NOMO-1 treated with dmso at 0.1 percent for 144 hours (cell line): ENCODE measurements around the gene KLHL29.

Source experiments
- DNase-seq: peaks from one replicate; lab custom pipeline; 2025; ENCODE audit not compliant: unreplicated experiment; lab: John Stamatoyannopoulos, UW

The KLHL29 gene

DNA sequence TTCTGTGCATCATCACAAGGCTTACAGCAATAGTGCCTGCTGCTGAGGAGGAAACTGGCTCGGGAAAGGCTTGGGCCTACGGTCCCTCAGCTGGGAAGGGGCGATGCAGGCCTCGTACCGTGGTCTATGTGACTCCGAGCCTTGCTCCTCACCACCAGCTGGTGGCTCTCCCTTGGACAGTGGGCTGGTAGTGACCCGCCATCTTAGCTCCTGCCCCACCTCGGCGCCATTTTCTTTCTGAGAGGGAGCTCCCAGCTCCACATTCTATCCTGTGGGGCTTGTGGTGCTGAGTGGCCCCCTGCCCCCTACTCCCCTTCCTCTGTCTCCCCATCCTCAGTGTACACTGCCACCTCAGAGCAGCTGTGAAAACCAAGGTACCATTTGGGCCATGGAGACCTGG is 255.7 kb downstream of the KLHL29 start:
- no peak for DNase-seq

DNA sequence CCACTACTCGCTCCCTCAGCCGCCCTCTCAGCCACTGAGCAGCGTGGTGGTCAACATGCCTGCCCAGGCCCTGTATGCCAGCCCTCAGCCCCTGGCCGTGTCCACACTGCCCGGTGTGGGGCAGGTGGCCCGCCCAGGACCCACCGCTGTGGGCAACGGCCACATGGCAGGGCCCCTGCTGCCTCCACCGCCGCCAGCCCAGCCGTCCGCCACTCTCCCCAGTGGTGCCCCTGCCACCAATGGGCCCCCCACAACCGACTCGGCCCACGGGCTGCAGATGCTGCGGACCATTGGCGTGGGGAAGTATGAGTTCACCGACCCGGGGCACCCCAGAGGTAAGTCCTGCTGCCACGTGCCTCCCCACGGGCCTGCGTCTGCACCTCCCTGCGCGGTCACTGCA is 257.5 kb downstream of the KLHL29 start:
- DNase-seq, result no peak

DNA sequence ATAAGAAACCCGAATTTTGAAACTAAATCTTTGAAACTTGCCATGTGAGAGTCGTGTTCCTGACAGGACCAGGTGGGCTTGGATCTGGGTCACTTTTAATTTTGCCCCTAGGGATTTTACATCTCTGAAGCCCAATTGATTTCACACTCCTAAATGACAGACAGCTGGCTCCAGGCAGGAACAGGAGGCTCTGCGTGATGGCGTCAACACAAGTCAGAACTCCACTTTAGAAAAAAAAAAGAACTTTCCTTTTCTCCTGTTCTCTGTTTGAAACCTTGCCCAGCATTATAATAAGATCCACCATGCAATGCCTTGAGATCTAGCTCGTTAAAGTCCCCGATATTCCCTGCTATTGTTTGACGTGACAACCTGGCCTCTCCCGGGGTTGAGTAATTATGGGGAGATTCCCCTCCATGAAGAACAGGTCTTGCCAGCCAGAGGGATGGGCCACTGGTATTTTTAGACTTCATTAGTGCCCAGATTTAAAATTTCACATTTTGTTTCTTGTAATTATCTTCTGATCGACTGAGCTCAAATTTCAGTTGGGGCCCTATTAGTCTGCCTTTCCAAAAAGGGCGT is 260.3 kb downstream of the KLHL29 start:
- DNase-seq, result no peak

DNA sequence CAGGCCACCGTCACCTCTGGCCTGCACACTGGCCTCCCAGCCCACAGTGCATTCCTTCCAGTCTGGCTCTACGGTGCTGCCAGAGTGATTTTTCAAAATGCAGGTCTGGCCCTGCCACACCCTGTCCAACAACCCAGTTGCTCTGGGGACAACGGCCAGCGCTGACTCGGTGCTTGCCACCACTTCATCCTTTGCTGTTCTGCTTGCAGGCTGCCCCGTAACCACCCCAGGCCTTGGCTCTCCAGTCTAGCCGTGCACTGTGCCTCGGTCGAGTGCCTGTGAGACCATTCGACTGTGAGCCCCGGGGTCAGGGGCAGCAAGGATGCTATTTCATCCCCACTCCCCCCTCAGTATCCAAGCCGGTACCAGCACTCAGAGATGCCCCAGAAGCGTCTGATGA is 262.6 kb downstream of the KLHL29 start:
- DNase-seq, result no peak

DNA sequence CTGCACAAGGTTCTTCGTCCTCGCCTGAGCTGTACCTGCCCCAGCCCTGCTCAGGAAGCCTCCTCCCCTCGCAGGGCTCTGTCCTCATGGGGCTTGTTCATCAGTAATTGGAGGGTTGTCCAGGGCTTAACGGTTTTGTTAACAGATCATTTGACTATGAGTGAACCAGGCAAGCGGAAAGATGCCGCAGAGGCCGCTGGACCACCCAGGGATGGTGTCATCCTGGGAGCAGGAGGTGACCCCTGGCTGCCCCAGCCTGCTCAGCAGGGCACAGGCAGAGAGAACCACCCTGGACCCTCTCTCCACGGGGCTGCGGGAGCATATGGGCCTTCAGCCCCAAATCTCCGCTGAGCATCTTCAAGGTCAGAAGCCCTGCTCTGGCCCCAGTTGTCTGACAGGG is 264.3 kb downstream of the KLHL29 start:
- no peak for DNase-seq

DNA sequence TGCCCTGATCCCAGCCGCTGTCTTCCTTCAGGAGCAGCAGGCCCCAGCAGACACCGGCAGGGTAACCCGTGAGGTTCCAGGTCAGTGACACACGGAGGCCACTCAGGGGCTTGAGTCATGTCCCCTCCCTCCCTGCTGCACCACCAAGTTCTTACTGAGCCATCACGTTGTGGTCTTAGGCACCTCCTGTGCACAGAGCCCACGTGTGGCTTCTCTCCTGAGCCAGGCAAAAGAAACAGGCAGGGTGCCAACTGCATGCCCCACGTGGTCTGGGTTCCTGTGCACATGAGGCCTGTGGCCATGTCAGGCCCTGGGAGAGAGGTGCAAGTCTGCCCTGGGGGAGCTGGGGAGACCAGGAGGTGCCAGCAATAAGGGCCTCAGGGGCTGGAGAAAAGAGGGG is 264.8 kb downstream of the KLHL29 start:
- no peak for DNase-seq

DNA sequence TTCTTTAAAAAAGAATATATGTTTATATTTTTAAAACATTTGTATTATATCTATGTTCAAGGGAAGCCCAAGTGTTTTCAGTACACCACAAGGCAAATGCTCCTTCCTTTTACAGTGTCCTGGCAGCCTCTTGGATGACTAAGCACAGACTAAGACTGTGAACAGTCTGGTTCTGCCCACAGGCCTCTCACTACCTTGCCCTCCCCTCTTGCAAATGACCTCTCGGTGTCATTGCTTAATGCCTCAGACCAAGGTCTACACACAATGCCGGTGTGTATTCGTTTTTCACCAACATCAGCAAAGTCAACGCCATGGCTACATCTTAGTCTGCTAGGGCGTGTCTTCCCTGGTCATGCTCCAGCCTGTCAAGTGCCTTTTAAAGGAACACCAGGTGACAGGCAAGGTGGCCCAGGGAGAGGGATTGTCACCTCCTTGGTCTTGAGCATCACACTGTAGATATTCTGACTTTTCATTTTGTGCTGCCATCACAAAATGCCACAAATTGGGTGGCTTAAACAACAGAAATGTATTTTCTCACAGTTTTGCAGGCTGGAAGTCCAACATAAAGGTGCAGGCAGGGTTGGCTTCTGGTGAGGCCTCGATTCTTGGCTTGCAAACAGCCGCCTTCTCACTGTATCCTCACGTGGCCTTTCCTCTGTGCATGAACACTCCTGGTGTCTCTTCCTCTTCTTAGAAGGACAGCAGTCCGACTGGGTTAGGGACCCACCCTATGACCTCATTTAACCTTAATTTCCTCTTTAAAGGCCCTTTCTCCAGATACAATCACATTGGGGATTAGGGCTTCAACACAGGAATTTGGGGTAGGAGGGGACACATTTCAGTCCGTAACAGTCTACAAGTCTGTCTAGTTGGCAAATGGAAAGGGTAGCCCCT is 266.5 kb downstream of the KLHL29 start:
- DNase-seq, result no peak

DNA sequence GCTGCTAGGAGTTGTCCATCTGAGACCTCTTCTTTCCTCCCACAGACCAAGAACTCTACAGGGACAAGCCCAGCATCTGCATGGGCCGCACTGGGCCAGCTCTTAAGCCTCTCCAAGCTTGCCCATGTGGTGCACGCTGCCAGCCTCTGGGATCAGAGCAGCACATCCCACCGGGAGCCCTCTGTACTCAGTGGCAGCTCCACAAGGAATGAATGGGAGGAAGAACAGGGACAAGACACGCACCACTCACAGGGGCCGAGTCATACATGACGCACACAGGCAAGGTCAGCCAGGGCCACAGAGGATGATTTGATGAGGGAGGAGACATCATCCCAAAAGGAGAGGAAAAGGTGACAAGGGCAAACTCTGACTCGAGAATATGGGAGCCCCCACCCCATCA is 268.3 kb downstream of the KLHL29 start:
- DNase-seq, result no peak

DNA sequence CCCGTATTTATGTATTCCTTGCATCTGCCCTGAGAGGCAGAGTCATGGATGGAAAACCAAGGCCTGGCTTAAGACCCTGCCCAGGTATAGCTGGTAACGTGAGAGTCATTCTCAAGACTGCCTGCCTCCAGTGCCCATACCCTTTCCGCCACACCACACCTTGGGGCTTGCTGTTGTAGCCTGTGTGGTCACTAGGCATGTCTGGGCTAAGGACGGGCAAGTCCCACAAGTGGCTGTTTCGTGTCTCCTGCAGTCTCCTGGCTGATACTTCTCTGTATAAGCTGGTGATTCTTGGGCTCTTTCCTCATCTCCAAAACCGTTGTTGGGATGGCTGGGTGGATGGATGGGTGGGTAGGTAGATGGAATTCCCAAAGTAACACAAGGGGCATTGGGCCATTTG is 269.8 kb downstream of the KLHL29 start:
- no peak for DNase-seq

DNA sequence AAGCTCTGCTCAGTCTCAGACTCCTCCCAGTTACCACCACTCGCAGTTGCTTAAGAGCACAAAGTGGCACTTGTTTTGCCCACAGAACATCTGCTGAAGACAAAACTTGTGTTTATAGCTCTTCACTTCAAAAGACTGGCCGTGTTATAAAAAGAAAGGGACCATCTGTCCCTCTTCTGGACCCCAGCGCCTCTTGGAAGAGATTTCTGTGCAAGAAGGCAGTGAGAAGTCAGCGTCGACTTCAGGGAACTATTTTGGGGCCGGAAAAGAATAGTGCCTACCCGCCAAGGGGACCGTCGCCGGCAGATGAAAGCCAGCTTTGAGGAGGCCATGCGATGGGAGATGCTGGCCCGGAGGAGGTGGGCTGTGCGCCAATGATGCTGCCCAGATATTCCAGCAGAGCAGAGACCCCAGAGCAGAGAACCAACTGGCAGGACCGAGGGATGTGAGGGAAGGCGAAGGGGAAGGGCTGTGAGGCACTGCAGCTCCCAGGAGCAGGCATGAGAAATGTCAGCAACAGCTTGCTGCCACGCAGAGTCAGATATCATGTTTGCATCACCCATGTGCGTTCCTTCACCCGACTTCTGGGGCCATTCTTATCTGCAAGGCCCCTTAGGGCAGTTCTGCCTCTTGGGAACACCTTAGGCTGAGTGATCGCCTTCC is 271.1 kb downstream of the KLHL29 start:
- DNase-seq, result no peak

DNA sequence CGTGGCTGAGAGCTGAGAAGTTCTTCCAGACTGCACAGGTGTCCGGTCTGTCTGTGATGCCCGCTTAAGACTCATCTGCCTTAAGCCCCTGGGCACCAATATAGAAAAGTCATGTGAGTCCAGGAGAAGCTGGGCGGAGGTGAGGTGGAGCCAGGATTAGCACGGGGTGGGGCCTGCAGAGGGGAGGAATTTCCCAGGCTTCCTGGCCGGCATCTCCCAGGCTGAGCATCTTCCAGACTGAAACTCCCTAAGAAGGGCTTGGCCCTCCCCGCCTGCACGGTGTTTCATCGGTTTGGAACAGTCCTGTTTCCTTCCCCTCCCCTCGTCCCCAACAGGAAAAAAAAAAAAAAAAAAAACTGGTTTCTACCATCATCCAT is 271.6 kb downstream of the KLHL29 start:
- no peak for DNase-seq

DNA sequence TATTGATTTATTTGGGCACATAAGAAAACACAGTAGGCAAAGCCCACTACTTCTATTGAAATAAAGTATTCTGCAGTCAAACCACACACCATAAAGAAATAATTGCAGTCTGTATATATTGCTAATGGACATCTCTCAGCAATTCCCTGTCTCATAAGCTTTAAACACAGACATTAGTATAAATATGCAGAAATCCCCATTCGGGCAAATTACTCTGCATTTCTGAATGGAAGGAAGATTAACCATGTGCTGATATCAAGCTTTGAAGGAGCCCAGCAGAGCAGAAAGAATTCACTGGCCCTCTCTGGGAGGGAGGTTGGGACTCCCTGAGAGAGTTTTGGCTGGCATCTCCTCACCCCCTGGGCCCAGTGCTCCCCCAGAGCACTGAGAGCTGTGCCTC is 272.4 kb downstream of the KLHL29 start:
- no peak for DNase-seq

DNA sequence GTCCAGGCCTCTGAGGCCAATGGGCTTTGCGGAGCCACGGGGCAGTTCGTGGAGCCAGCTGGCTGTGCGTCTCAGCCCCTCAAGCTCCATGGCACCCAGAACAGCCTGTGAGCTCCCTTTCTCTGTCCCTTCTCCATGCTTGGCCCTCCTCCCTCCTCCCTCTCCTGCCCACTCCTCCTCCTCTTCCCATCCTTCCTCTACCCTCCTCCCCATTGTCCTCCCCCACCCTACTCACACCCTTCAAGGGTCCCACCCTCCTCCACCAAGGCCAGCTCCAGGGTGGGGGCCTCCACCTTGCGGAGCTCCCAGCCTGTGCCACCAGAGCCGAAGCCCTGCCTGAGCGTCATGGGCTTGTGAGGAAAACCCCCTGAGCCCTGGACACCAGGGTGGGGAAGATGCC is 273.0 kb downstream of the KLHL29 start:
- no peak for DNase-seq

DNA sequence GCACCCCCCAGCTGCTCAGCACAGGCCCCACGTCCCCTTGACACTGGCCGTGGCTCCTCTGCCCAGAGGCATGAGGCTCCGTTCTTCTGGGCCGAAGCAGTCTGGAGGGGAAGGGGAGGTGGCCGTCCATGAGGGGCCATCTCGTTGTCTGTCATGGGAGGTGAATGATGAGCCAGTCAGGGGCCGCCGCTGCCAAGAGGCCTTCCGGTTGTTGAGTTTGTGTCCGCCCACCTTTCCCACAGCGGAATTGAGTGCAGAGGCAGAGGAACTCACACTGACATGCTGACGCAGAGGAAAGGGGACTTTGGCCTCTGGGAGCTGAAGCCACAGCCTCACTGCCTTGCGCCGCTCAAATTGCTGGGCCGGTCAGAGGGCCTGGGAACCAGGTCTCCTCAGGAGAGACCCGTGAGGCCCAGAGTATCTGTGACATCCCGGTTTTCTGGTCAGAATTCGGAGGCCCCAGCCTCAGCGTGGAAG is 273.5 kb downstream of the KLHL29 start:
- no peak for DNase-seq

DNA sequence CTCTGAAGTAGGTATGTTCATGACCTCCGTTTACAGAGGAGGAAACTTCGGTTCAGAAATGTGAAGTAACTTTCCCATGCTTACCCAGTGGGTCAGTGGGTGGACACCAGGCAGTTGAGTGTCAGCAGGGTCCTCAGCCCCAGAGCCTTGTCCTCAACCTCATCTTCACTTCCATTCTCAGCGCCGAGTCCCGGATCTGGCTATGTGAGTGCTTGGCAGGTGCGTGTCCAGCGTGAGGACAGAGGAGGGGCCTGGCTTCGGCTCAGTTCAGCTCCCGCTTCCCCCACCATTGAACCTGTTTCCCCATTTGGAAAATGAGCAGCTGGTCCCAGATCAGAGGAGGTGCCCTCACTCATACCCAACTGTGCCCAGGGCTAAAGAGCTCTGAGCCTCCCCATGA is 274.3 kb downstream of the KLHL29 start:
- no peak for DNase-seq

DNA sequence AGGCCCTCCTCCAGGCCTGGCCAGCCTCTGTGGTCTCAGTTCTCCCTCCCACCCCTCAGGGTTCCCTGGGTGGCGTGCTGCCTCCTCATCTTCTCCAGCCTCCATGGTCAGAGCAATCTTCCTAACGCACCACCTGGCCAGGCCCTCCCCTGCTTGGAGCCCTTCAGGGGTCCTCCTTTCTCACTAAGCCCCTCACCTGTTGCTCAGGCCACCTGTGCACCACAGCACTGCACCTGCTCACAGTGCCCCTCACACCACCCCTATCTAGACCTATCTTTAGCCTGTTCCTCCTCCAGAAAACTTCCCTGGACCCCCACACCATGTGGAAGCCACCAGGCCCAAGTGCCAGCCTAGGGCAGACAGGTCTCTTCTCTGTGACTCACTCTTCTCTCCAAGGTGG is 274.8 kb downstream of the KLHL29 start:
- no peak for DNase-seq

DNA sequence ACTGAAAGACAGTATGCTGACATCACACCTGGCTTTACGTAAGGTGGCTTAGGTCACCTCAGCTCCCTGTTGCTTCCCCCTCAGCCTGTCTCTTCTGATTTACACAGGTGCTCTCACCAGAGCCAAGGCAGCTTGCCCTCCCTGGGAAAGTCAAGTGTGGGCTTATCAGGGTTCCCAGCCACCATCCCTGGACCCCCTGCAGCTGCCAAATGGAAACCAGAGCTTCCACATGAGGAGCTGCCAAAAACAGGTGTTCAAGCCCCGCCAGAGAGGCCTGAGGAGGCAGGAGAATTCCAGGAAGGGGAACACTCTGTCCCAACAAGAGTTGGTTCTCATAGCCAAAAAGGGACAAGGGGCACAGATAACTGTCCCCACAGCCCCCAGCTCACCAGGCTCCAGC is 275.3 kb downstream of the KLHL29 start:
- DNase-seq, result no peak

DNA sequence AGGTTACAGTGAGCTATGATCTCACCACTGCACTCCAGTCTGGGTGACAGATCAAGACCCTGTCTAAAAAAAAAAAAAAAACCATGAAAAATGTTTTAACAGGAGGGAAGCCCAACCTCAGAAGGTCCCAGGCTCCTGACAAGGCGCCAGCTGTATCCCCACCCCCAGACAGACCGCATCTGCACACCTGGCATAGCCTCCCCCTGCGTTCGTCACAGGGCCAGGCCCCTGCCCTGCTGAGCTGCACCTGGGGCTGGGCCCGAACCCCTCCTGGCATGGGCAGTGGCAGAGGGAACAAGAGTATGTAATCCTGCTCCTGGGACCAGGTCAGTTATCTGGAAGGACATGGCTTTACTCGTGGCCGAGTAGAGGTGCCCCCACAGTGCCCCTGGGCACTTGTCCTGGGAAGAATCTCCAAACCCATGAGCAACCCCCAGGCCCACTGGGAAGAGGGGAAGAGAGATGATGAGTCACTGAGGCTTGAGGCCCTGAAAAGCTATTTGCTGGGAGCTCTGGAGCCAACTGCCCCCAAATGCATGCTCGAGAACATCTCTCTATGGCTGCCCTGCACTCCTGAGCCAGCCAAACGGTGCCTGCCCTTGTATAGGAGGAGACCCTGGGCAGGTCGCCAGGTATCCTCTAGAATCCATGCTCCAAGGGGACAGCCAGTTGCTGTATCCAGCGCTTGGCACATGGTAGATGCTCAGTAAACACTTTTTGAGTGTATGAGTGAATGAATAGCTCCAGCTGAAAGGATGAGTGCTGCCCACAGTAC is 276.5 kb downstream of the KLHL29 start:
- DNase-seq, result no peak

DNA sequence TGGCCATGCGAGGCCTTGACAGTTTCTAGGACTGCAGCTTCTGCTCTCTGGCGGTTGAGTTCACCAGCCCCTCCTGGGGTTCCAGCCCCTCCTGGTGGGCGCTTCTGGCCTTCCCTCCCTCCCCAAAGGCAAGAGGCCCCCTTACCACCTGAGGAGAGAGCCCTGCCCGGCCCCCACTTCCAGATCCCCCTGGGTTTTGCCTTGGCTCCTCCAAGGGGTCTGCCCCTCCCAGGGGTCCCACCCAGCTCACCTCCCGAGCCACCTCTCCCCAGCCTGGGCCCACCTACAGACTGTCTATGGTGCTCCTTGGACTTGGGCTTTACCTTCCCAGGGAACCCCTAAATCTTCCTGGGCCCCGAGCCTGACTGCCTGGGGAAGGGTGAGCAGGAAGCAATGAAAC is 277.5 kb downstream of the KLHL29 start:
- no peak for DNase-seq

DNA sequence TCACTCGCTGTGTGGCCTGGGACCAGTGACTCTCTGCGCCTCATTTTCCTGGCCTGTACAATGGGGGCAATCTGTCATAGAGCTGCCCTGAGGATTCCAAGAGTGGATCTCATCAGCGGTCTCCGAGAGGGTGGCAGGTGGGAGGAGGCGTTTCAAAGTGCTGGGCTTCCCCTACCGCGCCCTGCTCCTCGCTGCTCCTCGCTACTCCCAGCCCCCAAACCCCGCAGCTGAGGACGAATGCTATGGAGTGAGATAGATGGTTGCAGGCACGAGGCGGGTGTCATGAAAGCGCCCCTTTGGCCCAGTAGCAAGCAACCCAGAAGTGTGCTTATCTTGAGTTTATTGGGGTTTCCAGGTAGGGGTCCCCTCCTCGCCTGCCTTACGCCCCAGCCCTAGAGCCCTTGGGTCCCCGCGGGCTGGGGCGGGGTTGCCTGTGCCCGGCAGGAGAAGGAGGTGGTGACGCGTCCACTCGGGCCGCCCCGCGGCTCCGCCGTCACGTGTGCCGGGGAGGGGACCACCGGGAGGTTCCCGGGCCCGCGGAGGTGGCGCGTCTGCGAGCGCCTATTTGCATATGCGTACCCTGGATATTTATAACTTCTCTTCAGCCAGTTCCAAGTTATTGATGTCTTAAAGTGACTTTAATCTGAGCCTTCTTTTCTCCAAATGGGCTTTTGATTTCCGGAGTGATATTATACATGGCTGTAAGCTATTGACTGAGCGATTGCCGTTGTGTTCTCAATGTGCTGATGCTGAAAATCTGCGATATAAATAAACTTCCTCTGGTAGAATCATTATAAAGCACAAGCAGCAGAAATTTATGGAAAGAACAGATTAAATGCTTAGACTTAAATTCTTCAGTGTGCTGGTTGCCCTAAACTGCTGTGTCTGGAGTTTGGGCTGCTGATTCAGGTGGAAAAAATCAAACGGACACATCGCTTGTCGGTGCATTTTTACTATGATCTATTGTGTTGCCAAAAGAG is 278.3 kb downstream of the KLHL29 start:
- DNase-seq, result no peak
